ENCODE results near the gene PTPN12.

- TF ChIP-seq CTCF (conservative IDR thresholded peaks at IDR 0.05; ENCODE audit: low read depth, low read length) (no peak), POLR2A (IDR thresholded peaks at IDR 0.05; ENCODE audit: low read depth, low read length) (no peak), ELK1 (IDR thresholded peaks at IDR 0.05; ENCODE audit: borderline replicate concordance, low read depth, low read length) (no peak), SMC3 (IDR thresholded peaks at IDR 0.05; ENCODE audit: low read depth, low read length) (no peak), MAFK (IDR thresholded peaks at IDR 0.05; ENCODE audit: low read depth, low read length) (no peak), USF2 (IDR thresholded peaks at IDR 0.05; ENCODE audit: low read depth, low read length) (no peak)
Measured at GRCh38 chr7:77488986-77489385, 48.1 kb upstream of the PTPN12 start.

All from IMR-90 (cell line).